ENCODE data around the gene SCLT1. TPM values are rescaled to one million over a fixed set of nuclear protein-coding genes. Genes with fewer than 3 reads are reported as not detected.
"Not testable (repeated sequence)": the region's sequence is repeated elsewhere in the genome, so short reads cannot be mapped to it uniquely, and the experiment has no call there.

SCLT1 gene
- total RNA-seq, 1 donor = 14.1 TPM

- TF ChIP-seq CTCF (IDR thresholded peaks at IDR 0.05; ENCODE audit: extremely low read depth, low read depth, low read length) = no peak
- Histone ChIP-seq H3K4me1 (ENCODE audit: insufficient read depth, low read length) (no peaks in the 10 kb centered on the region), H3K27me3 (ENCODE audit: insufficient read depth, low read length) (no peaks in the 10 kb centered on the region), H3K36me3 (ENCODE audit: insufficient read depth, low read length) (peaks cover 5% of the 10 kb centered on the region), H3K79me2 (ENCODE audit: insufficient read depth, low read length) (peaks cover 35% of the 10 kb centered on the region), H3K4me2 (ENCODE audit: insufficient read depth, low read length) (no peak overlapping the region), H4K20me1 (ENCODE audit: insufficient read depth, low read length) (no peaks in the 10 kb centered on the region), H3K4me3 (ENCODE audit: insufficient read depth, low read length) (no peak overlapping the region), H3K9me3 (ENCODE audit: low read depth, low read length) (peaks cover 1% of the 10 kb centered on the region), H3K27ac (ENCODE audit: low read depth, low read length) (no peak overlapping the region), H2AFZ (ENCODE audit: low read length) (no peak overlapping the region)
- DNase-seq (ENCODE audit: insufficient read length, low spot score, missing footprints) = no peak
Observed at GRCh38 chr4:129080129-129080528, 13.2 kb downstream of the SCLT1 start.

GRCh38 chr4:129077326-129077725 lies 16.0 kb downstream of the SCLT1 start:
- peaks cover 11% of the 10 kb centered on the region for H3K36me3 ChIP-seq (ENCODE audit: insufficient read depth, low read length)
- no peak overlapping the region for H3K27ac ChIP-seq (ENCODE audit: low read depth, low read length)
- no peaks in the 10 kb centered on the region for H3K4me1 ChIP-seq (ENCODE audit: insufficient read depth, low read length)
- no peaks in the 10 kb centered on the region for H4K20me1 ChIP-seq (ENCODE audit: insufficient read depth, low read length)
- TF ChIP-seq CTCF (IDR thresholded peaks at IDR 0.05; ENCODE audit: extremely low read depth, low read depth, low read length) = no peak
- no peak overlapping the region for H3K4me3 ChIP-seq (ENCODE audit: insufficient read depth, low read length)
- DNase-seq (ENCODE audit: insufficient read length, low spot score, missing footprints) = no peak
- no peak overlapping the region for H3K4me2 ChIP-seq (ENCODE audit: insufficient read depth, low read length)
- H3K79me2 ChIP-seq (ENCODE audit: insufficient read depth, low read length) = peaks cover 14% of the 10 kb centered on the region
- no peaks in the 10 kb centered on the region for H3K27me3 ChIP-seq (ENCODE audit: insufficient read depth, low read length)
- peaks cover 1% of the 10 kb centered on the region for H3K9me3 ChIP-seq (ENCODE audit: low read depth, low read length)
- no peak overlapping the region for H2AFZ ChIP-seq (ENCODE audit: low read length)

GRCh38 chr4:129069537-129069936 lies 23.8 kb downstream of the SCLT1 start:
- H3K4me2 ChIP-seq (ENCODE audit: insufficient read depth, low read length); H3K27ac ChIP-seq (ENCODE audit: low read depth, low read length); H3K27me3 ChIP-seq (ENCODE audit: insufficient read depth, low read length); H4K20me1 ChIP-seq (ENCODE audit: insufficient read depth, low read length); H3K4me1 ChIP-seq (ENCODE audit: insufficient read depth, low read length); H3K79me2 ChIP-seq (ENCODE audit: insufficient read depth, low read length); H3K4me3 ChIP-seq (ENCODE audit: insufficient read depth, low read length); H3K36me3 ChIP-seq (ENCODE audit: insufficient read depth, low read length); DNase-seq (ENCODE audit: insufficient read length, low spot score, missing footprints); H2AFZ ChIP-seq (ENCODE audit: low read length); H3K9me3 ChIP-seq (ENCODE audit: low read depth, low read length): not testable (repeated sequence)

GRCh38 chr4:129064717-129065116 lies 28.6 kb downstream of the SCLT1 start:
- Histone ChIP-seq H3K4me1 (ENCODE audit: insufficient read depth, low read length) (peaks cover 4% of the 10 kb centered on the region), H3K79me2 (ENCODE audit: insufficient read depth, low read length) (no peaks in the 10 kb centered on the region), H3K9me3 (ENCODE audit: low read depth, low read length) (peaks cover 6% of the 10 kb centered on the region), H2AFZ (ENCODE audit: low read length) (no peak overlapping the region), H3K36me3 (ENCODE audit: insufficient read depth, low read length) (no peaks in the 10 kb centered on the region), H3K4me2 (ENCODE audit: insufficient read depth, low read length) (peak overlapping the region; percentile 14), H3K4me3 (ENCODE audit: insufficient read depth, low read length) (no peak overlapping the region), H3K27ac (ENCODE audit: low read depth, low read length) (no peak overlapping the region), H4K20me1 (ENCODE audit: insufficient read depth, low read length) (no peaks in the 10 kb centered on the region), H3K27me3 (ENCODE audit: insufficient read depth, low read length) (no peaks in the 10 kb centered on the region)
- peak; percentile 18 for DNase-seq (ENCODE audit: insufficient read length, low spot score, missing footprints)
- TF ChIP-seq CTCF (IDR thresholded peaks at IDR 0.05; ENCODE audit: extremely low read depth, low read depth, low read length) = no peak

Data from osteoblast (primary cell).